C4-2B (cell line): Measurements from ENCODE around the gene IQSEC2.

Experiments
- CTCF ChIP-seq: fragments of 450-650 bp; conservative IDR thresholded peaks from 2 replicates; pipeline ENCODE4 v1.5.1; 2017; ENCODE audit warnings: mild to moderate bottlenecking
- ZFX ChIP-seq: fragments of 450-650 bp; IDR thresholded peaks from 2 replicates; pipeline ENCODE4 v1.6.1; 2017

GRCh38 chrX:53255738-53256191 lies 25.6 kb downstream of the IQSEC2 start:
- TF ChIP-seq ZFX (no peak), CTCF (no peak)
